Astrocyte (in vitro differentiated cells and primary cell): Measurements from ENCODE around the gene MICAL1. TPM values are rescaled to one million over a fixed set of nuclear protein-coding genes. Genes with fewer than 3 reads are reported as not detected.

Source experiments
- DNase-seq: peaks from one replicate; pipeline ENCODE4 v3.0.0-alpha.2; 2010; ENCODE audit warnings: low read depth
- FAIRE-seq: peaks from 2 replicates; lab custom pipeline; 2011; peaks lifted over from hg19 to GRCh38; lab: Jason Lieb, UNC
- H2AFZ ChIP-seq: 2 replicates; pipeline ENCODE4 v1.6.0; 2012; ENCODE audit warnings: low read depth, low read length, inconsistent platforms
- H3K27ac ChIP-seq: 2 replicates; pipeline ENCODE4 v1.5.1; 2011; ENCODE audit warnings: low read depth, low read length, inconsistent platforms
- H3K27me3 ChIP-seq: 2 replicates; pipeline ENCODE4 v1.6.0; 2011; ENCODE audit warnings: low read length, inconsistent platforms; ENCODE audit not compliant: insufficient read depth
- H3K36me3 ChIP-seq: 2 replicates; pipeline ENCODE4 v1.5.1; 2011; ENCODE audit warnings: low read length, inconsistent platforms; ENCODE audit not compliant: insufficient read depth
- H3K4me1 ChIP-seq: 2 replicates; pipeline ENCODE4 v1.5.1; 2011; ENCODE audit warnings: low read length, inconsistent platforms; ENCODE audit not compliant: insufficient read depth
- H3K4me2 ChIP-seq: 2 replicates; pipeline ENCODE4 v1.6.0; 2012; ENCODE audit warnings: low read length, inconsistent platforms
- H3K4me3 ChIP-seq: 2 replicates; pipeline ENCODE4 v1.5.1; 2011; ENCODE audit warnings: low read depth, mild to moderate bottlenecking, low read length, inconsistent platforms; ENCODE audit not compliant: insufficient read depth
- H3K79me2 ChIP-seq: 2 replicates; pipeline ENCODE4 v1.6.0; 2012; ENCODE audit warnings: mild to moderate bottlenecking, low read length, inconsistent platforms; ENCODE audit not compliant: insufficient read depth
- H3K9ac ChIP-seq: 2 replicates; pipeline ENCODE4 v1.6.0; 2012; ENCODE audit warnings: mild to moderate bottlenecking, low read length, inconsistent platforms
- H3K9me3 ChIP-seq: 2 replicates; pipeline ENCODE4 v1.5.1; 2012; ENCODE audit warnings: low read depth, mild to moderate bottlenecking, low read length, inconsistent platforms; ENCODE audit not compliant: insufficient read depth
- H4K20me1 ChIP-seq: 2 replicates; pipeline ENCODE4 v1.6.0; 2012; ENCODE audit warnings: low read length, inconsistent platforms; ENCODE audit not compliant: insufficient read depth
- H3K27ac Mint-ChIP-seq: one replicate; pipeline ENCODE4 v1.8.0; 2021; ENCODE audit warnings: mild to moderate bottlenecking, mixed read lengths; ENCODE audit not compliant: unreplicated experiment
- H3K27me3 Mint-ChIP-seq: one replicate; pipeline ENCODE4 v1.8.0; 2021; ENCODE audit warnings: low read depth, mixed read lengths; ENCODE audit not compliant: unreplicated experiment
- H3K36me3 Mint-ChIP-seq: one replicate; pipeline ENCODE4 v1.8.0; 2021; ENCODE audit warnings: low read depth, mixed read lengths; ENCODE audit not compliant: unreplicated experiment
- H3K4me1 Mint-ChIP-seq: one replicate; pipeline ENCODE4 v1.8.0; 2021; ENCODE audit warnings: low read depth, mixed read lengths; ENCODE audit not compliant: unreplicated experiment
- H3K4me3 Mint-ChIP-seq: one replicate; pipeline ENCODE4 v1.8.0; 2021; ENCODE audit warnings: mild to moderate bottlenecking, moderate library complexity, mixed read lengths; ENCODE audit not compliant: unreplicated experiment
- H3K9me3 Mint-ChIP-seq: one replicate; pipeline ENCODE4 v1.8.0; 2021; ENCODE audit warnings: mild to moderate bottlenecking, mixed read lengths; ENCODE audit not compliant: unreplicated experiment
- EZH2 ChIP-seq: IDR thresholded peaks from 2 replicates; pipeline ENCODE4 v1.6.1; 2012; ENCODE audit warnings: mild to moderate bottlenecking, low read length, inconsistent platforms; ENCODE audit not compliant: insufficient read depth
- total RNA-seq: library from RNA; stranded (reverse); gene quantifications from 2 replicates; pipeline ENCODE4 v1.2.1, GENCODE V29; 2021
- TF ChIP-seq, protein P1 (sequence below): IDR thresholded peaks from 2 replicates; pipeline ENCODE4 v1.5.1; 2011; ENCODE audit warnings: low read depth, mild to moderate bottlenecking, inconsistent platforms, low read length, moderate library complexity; ENCODE audit not compliant: insufficient read depth

MICAL1 gene
- total RNA-seq, 1 donor from 2014 or later: 57.2 TPM

DNA sequence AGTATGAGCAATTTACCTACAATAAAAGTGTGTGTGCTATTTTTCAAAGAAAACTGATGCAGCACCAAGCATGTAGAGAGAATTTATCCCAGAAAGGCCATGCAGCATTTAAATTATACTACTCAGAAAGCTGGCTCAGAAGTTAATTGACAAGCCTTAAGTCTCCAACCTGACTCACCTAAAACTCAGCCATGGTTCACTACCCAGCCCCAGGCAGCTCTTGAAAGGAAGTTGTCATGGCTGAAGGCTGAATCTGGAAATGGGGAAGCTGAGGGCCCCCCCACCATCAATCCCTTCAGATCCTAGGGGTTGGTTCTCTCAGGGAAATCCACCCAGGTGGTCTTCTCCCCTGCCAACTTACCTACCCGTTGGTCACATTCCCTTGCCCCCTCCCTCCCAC lies 34.8 kb downstream of the MICAL1 start:
- Mint-ChIP-seq H3K36me3 (no peaks in the 10 kb centered on the region), H3K27me3 (peaks cover 3% of the 10 kb centered on the region), H3K27ac (no peak overlapping the region), H3K4me3 (no peak overlapping the region), H3K4me1 (no peaks in the 10 kb centered on the region), H3K9me3 (no peaks in the 10 kb centered on the region)
- Histone ChIP-seq H3K79me2 (no peaks in the 10 kb centered on the region), H3K4me3 (no peak overlapping the region), H3K9ac (no peak overlapping the region), H3K4me2 (no peak overlapping the region), H4K20me1 (no peaks in the 10 kb centered on the region), H3K4me1 (peaks cover 7% of the 10 kb centered on the region), H3K27ac (no peak overlapping the region), H3K9me3 (no peaks in the 10 kb centered on the region), H3K36me3 (no peaks in the 10 kb centered on the region), H2AFZ (no peak overlapping the region), H3K27me3 (no peaks in the 10 kb centered on the region)
- DNase-seq (no peak), FAIRE-seq (no peak)
- no peak for TF ChIP-seq EZH2
- TF ChIP-seq, protein P1, sequence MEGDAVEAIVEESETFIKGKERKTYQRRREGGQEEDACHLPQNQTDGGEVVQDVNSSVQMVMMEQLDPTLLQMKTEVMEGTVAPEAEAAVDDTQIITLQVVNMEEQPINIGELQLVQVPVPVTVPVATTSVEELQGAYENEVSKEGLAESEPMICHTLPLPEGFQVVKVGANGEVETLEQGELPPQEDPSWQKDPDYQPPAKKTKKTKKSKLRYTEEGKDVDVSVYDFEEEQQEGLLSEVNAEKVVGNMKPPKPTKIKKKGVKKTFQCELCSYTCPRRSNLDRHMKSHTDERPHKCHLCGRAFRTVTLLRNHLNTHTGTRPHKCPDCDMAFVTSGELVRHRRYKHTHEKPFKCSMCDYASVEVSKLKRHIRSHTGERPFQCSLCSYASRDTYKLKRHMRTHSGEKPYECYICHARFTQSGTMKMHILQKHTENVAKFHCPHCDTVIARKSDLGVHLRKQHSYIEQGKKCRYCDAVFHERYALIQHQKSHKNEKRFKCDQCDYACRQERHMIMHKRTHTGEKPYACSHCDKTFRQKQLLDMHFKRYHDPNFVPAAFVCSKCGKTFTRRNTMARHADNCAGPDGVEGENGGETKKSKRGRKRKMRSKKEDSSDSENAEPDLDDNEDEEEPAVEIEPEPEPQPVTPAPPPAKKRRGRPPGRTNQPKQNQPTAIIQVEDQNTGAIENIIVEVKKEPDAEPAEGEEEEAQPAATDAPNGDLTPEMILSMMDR: no peak

DNA sequence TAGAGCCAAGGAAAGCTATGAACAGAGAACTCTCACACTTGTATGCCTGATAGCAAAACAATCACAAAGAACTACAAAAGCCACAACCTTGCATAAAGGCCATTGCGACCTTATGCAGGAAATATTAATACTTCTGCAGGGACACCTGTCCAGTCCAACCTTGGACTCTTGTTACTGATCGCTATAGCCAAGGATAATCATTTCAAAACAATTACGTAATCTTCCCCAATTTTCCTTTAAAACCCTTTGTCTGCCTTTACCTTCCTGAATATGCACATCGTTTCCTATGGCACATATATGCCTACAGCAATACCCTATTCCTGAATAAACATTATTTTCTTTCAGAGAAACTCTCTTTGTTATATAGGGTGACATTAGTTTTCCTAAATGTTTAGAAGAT lies 37.9 kb downstream of the MICAL1 start:
- Histone ChIP-seq H3K4me2 (no peak overlapping the region), H4K20me1 (no peaks in the 10 kb centered on the region), H3K9ac (no peak overlapping the region), H2AFZ (no peak overlapping the region), H3K79me2 (no peaks in the 10 kb centered on the region), H3K4me1 (no peaks in the 10 kb centered on the region), H3K4me3 (no peak overlapping the region), H3K36me3 (no peaks in the 10 kb centered on the region), H3K9me3 (no peaks in the 10 kb centered on the region), H3K27me3 (no peaks in the 10 kb centered on the region), H3K27ac (no peak overlapping the region)
- H3K4me3 Mint-ChIP-seq: no peak overlapping the region
- no peaks in the 10 kb centered on the region for H3K4me1 Mint-ChIP-seq
- no peaks in the 10 kb centered on the region for H3K36me3 Mint-ChIP-seq
- no peaks in the 10 kb centered on the region for H3K9me3 Mint-ChIP-seq
- DNase-seq (no peak), FAIRE-seq (no peak)
- H3K27ac Mint-ChIP-seq: no peak overlapping the region
- TF ChIP-seq EZH2: no peak
- H3K27me3 Mint-ChIP-seq: peaks cover 3% of the 10 kb centered on the region

DNA sequence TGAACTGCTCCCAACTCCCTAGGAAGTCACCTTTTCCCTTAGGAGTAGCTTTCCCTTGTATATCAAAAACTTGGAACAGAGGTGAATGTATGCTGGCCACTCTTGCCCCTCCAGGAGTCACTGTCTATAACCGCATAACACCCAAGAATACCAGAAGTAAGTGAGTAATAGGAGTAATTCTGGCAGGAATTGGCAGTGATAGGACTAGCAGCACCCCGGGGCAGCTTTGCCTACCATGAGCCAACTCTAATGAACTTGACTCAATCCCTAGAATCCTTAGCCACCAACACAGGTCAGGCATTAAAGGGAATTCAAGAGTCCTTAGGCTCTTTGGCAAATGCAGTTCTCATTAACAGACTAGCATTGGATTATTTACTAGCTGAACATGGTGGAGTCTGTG lies 44.5 kb downstream of the MICAL1 start:
- Histone ChIP-seq H4K20me1 (no peaks in the 10 kb centered on the region), H3K4me3 (no peak overlapping the region), H3K79me2 (no peaks in the 10 kb centered on the region), H3K9me3 (no peaks in the 10 kb centered on the region), H3K27me3 (no peaks in the 10 kb centered on the region), H2AFZ (no peak overlapping the region), H3K27ac (no peak overlapping the region), H3K9ac (no peak overlapping the region), H3K4me2 (no peak overlapping the region), H3K4me1 (no peaks in the 10 kb centered on the region), H3K36me3 (no peaks in the 10 kb centered on the region)
- Mint-ChIP-seq H3K27me3 (peaks cover 2% of the 10 kb centered on the region), H3K9me3 (peaks cover 2% of the 10 kb centered on the region), H3K27ac (no peak overlapping the region), H3K36me3 (no peaks in the 10 kb centered on the region), H3K4me1 (no peaks in the 10 kb centered on the region), H3K4me3 (no peak overlapping the region)
- FAIRE-seq: no peak
- no peak for DNase-seq
- TF ChIP-seq EZH2: no peak
- TF ChIP-seq, protein P1: no peak
